Breast epithelium (tissue), 3 donors: ENCODE results near the gene FAF1.

Experiments used
- POLR2A ChIP-seq: fragments of 450-650 bp; IDR thresholded peaks from one replicate; pipeline ENCODE4 v1.6.1; 2016; ENCODE audit warnings: antibody characterized with exemption, mild to moderate bottlenecking, moderate library complexity
- TF ChIP-seq, protein P1 (sequence below), 3 donors: fragments of 450-650 bp; IDR thresholded peaks; one replicate each; pipeline ENCODE4 v1.5.1; 2016 to 2017; ENCODE audit warnings: antibody characterized with exemption in 3 of 3, mild to moderate bottlenecking in 3 of 3, moderate library complexity in 3 of 3

DNA sequence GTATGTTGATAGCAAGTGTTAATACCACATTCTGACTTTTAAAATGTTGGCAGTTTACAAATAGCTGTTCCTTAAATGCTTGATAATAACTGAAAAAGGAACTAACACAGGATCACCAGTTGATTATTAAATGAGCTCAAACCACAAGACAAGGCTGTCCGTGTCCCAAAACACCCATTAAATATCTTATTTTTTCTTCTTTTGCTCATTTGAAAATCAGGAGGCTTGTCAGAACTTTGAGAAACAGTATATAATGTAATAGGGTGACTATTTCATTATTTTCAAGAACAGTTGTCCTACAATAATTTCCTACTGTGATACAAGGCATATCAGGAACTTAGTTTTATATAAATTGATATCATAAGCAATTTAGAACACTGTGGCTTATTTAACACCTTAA lies 12.7 kb upstream of the FAF1 start:
- TF ChIP-seq, protein P1, sequence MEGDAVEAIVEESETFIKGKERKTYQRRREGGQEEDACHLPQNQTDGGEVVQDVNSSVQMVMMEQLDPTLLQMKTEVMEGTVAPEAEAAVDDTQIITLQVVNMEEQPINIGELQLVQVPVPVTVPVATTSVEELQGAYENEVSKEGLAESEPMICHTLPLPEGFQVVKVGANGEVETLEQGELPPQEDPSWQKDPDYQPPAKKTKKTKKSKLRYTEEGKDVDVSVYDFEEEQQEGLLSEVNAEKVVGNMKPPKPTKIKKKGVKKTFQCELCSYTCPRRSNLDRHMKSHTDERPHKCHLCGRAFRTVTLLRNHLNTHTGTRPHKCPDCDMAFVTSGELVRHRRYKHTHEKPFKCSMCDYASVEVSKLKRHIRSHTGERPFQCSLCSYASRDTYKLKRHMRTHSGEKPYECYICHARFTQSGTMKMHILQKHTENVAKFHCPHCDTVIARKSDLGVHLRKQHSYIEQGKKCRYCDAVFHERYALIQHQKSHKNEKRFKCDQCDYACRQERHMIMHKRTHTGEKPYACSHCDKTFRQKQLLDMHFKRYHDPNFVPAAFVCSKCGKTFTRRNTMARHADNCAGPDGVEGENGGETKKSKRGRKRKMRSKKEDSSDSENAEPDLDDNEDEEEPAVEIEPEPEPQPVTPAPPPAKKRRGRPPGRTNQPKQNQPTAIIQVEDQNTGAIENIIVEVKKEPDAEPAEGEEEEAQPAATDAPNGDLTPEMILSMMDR (IDR thresholded peaks at IDR 0.05) = no peak
- no peak for TF ChIP-seq POLR2A
